GM13977 (cell line): ENCODE data around the gene PEX5L.

ENCODE experiments used
- DNase-seq: peaks from one replicate; pipeline ENCODE4 v3.0.0; 2012; ENCODE audit warnings: low spot score
- CTCF ChIP-seq: IDR thresholded peaks from 2 replicates; pipeline ENCODE4 v1.5.1; 2012; ENCODE audit warnings: mild to moderate bottlenecking, control low read depth; ENCODE audit not compliant: insufficient read depth; ENCODE audit errors: extremely low read depth, missing control alignments
- in situ Hi-C: fragments of 300-500 bp; cut with MboI; formaldehyde crosslinking; loops from one replicate; pipeline ENCODE4 v1.12.0; 2022; ENCODE audit warnings: low sequenced_read_pairs, low pct_unique_long_range_greater_than_20kb, mixed read lengths, inconsistent platforms; ENCODE audit not compliant: unreplicated experiment

Gene PEX5L

GRCh38 chr3:179853176-179853575 lies 183.6 kb downstream of the PEX5L start:
- in situ Hi-C loops, result no loop called here
- no peak for TF ChIP-seq CTCF
- DNase-seq, result peak; percentile 14

GRCh38 chr3:179852142-179852905 lies 184.4 kb downstream of the PEX5L start:
- DNase-seq, result peak; percentile 52
- in situ Hi-C loops, result no loop called here
- peak; percentile 38 for TF ChIP-seq CTCF

- in situ Hi-C loops, result no loop called here
- TF ChIP-seq CTCF, result no peak
- no peak for DNase-seq
These were observed 188.0 kb downstream of the PEX5L start for GRCh38 chr3:179848711-179849110.

GRCh38 chr3:179842061-179842460 lies 194.7 kb downstream of the PEX5L start:
- DNase-seq, result no peak
- no peak for TF ChIP-seq CTCF
- in situ Hi-C loops, result no loop called here

- TF ChIP-seq CTCF, result no peak
- DNase-seq, result no peak
- in situ Hi-C loops, result no loop called here
These were observed 195.8 kb downstream of the PEX5L start for GRCh38 chr3:179840985-179841384.

- no peak for DNase-seq
- in situ Hi-C loops, result no loop called here
- TF ChIP-seq CTCF, result no peak
These were observed 199.4 kb downstream of the PEX5L start for GRCh38 chr3:179837374-179837773.

GRCh38 chr3:179833294-179833693 lies 203.4 kb downstream of the PEX5L start:
- no peak for TF ChIP-seq CTCF
- in situ Hi-C loops, result no loop called here
- DNase-seq, result no peak
